ENCODE measurements around the gene ADARB1.
A peak's percentile ranks its signal among the peaks of the same experiment; 100 is the strongest.

The ADARB1 gene

DNA sequence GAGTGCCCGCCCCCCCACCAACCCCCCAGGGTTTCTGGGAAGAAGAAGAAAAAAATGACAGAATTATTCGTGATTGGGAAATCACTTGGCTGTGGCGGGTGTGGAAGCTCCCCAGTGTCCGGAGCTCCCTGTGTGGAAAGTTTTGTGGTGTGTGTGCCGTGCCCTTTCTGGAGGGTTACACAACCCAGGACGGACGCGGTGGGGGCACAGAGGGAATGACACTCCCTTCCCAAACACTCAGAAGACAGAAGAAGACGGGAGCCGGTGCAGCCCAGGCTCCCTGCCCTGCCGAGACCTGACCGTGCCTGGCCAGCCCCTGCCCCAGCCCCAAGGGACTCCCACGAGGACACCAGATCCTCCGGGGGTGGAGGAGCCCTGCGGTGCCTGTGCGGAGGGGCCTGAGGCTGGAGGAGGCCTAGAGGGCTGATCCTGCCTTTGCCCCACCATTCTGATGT, 33.0 kb upstream of the ADARB1 start:
- peak overlapping the region in 9 of 10 experiments; percentile 29 to 64 (median 44); a peak in 15 of 20 replicates for H3K4me3 ChIP-seq
- H3K36me3 ChIP-seq: peaks cover 0 to 11% (median 4%) of the 10 kb centered on the region in 11 experiments; a peak in 5 of 22 replicates
- H3K27ac ChIP-seq: peak overlapping the region in 10 of 11 experiments; percentile 35 to 93 (median 86); a peak in 20 of 22 replicates
- peaks cover 52 to 66% (median 61%) of the 10 kb centered on the region in 10 experiments for H3K4me1 ChIP-seq
- TF ChIP-seq Cebpa-rat (IDR thresholded peaks at IDR 0.05): peak; percentile 48 to 97 (median 91); a peak in 20 of 22 replicates
- peaks cover 27 to 45% (median 37%) of the 10 kb centered on the region in 11 experiments for H3K9me3 ChIP-seq (replicated peaks in 1 of 11)
- H3K9ac ChIP-seq: peak overlapping the region; percentile 53 to 82 (median 73); a peak in 21 of 22 replicates
- H3K27me3 ChIP-seq: peaks cover 0 to 15% (median 5%) of the 10 kb centered on the region in 11 experiments; a peak in 9 of 22 replicates
- H3K4me2 ChIP-seq: peak overlapping the region; percentile 82 to 98 (median 94)
- H4K20me1 ChIP-seq: no peaks in the 10 kb centered on the region

DNA sequence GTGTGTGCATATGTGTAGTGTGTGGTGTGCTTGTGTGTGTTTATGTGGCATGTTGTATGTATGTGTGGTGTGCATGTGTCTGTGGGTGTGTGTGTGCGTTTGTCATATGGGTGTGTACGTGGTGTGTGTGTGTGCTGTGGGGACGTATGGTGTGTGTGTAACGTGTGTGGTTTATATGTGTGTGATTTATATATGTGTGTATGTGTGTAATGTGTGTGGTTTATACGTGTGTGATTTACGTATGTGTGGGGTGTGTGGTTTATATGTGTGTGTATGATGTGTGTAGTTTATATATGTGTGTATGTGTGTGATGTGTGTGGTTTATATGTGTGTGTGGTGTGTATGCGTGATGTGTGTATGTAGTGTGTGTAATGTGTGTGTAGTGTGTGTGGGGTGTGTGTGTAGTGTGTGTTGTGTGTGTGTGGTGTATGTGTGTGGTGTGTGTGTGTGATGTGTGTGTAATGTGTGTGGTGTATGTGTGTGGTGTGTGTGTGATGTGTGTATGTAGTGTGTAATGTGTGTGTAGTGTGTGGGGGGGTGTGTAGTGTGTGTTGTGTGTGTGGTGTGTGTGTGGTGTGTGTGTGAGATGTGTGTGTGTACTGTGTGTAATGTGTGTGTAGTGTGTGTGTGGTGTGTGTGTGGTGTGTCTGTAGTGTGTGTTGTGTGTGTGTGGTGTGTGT, 32.3 kb upstream of the ADARB1 start:
- H3K4me1 ChIP-seq: peaks cover 52 to 66% (median 61%) of the 10 kb centered on the region in 10 experiments
- H3K9me3 ChIP-seq (replicated peaks in 1 of 11): peaks cover 27 to 45% (median 37%) of the 10 kb centered on the region in 11 experiments
- H3K4me3 ChIP-seq: peak overlapping the region in 6 of 10 experiments; percentile 39 to 64 (median 48); a peak in 9 of 20 replicates
- no peak for TF ChIP-seq Cebpa-rat (IDR thresholded peaks at IDR 0.05)
- H3K27ac ChIP-seq: peak overlapping the region in 10 of 11 experiments; percentile 35 to 93 (median 86); a peak in 19 of 22 replicates
- H3K4me2 ChIP-seq: peak overlapping the region; percentile 82 to 98 (median 94)
- H3K27me3 ChIP-seq: peaks cover 0 to 15% (median 5%) of the 10 kb centered on the region in 11 experiments; a peak in 9 of 22 replicates
- H3K9ac ChIP-seq: peak overlapping the region in 10 of 11 experiments; percentile 53 to 82 (median 74); a peak in 20 of 22 replicates
- peaks cover 0 to 4% (median 0%) of the 10 kb centered on the region in 11 experiments; a peak in 2 of 22 replicates for H3K36me3 ChIP-seq
- no peaks in the 10 kb centered on the region for H4K20me1 ChIP-seq

DNA sequence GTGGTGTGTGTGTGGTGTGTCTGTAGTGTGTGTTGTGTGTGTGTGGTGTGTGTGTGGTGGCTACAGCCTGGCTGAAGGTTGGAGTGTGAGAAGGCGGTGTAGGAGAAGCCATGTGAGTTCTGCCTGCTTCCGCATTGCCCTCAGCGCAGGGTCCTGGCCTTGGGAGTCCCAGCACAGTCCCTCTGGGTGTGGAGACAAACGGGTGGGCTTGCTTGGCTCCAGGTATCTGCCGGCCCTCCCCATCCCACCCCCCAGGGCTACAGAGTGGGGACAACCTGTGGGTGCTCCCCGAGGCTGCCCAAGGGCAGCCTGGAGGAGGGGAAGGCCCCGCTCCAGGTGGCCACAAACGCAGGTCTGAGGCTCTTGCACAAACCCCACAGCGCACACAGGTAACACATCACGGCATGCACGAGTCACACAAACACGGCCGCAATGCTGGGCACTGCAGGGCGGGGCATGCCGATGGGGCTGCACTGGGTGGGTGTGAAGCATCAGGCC, 31.7 kb upstream of the ADARB1 start:
- H4K20me1 ChIP-seq: no peaks in the 10 kb centered on the region
- H3K4me2 ChIP-seq: peak overlapping the region; percentile 82 to 98 (median 94); a peak in 21 of 22 replicates
- TF ChIP-seq Cebpa-rat (IDR thresholded peaks at IDR 0.05): no peak
- H3K9ac ChIP-seq: peak overlapping the region in 4 of 11 experiments; percentile 15 to 81 (median 48); a peak in 4 of 22 replicates
- 0 out of 22 replicates have a peak, but pooled peaks cover 0 to 2% (median 0%) of the 10 kb centered on the region in 11 experiments for H3K36me3 ChIP-seq
- peaks cover 0 to 15% (median 5%) of the 10 kb centered on the region in 11 experiments; a peak in 9 of 22 replicates for H3K27me3 ChIP-seq
- no peak overlapping the region for H3K4me3 ChIP-seq
- H3K4me1 ChIP-seq: peaks cover 51 to 66% (median 61%) of the 10 kb centered on the region in 10 experiments
- H3K27ac ChIP-seq: peak overlapping the region in 9 of 11 experiments; percentile 78 to 93 (median 87); a peak in 17 of 22 replicates
- H3K9me3 ChIP-seq (replicated peaks in 1 of 11): peaks cover 28 to 45% (median 37%) of the 10 kb centered on the region in 11 experiments

DNA sequence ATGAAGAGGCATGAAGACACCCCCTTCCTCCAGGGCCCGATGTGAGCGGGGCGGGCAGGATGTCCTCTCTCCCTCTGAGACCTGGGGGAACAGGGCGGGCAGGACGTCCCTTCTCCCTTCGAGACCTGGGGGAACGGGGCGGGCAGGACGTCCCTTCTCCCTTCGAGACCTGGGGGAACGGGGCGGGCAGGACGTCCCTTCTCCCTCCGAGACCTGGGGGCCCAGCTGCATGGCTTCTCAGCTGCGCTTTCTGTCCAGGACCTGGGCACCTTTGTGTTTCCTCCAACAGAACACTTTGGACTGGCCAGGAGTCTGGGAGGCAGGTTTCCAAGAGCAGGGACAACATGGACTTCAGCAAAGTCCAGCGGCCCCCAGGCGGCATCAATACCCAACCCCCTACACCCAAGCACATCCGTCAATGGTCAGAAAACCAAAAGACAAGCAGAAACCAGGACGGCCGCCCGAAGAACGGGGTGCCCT, 30.8 kb upstream of the ADARB1 start:
- Histone ChIP-seq H3K9me3 (replicated peaks in 1 of 11) (peaks cover 29 to 43% (median 37%) of the 10 kb centered on the region in 11 experiments), H3K36me3 (0 out of 22 replicates have a peak, but pooled peaks cover 0 to 2% (median 0%) of the 10 kb centered on the region in 11 experiments), H3K9ac (no peak overlapping the region), H3K4me2 (peak overlapping the region in 10 of 11 experiments; percentile 82 to 98 (median 93); a peak in 21 of 22 replicates), H3K27me3 (peaks cover 0 to 15% (median 5%) of the 10 kb centered on the region in 11 experiments; a peak in 9 of 22 replicates), H4K20me1 (no peaks in the 10 kb centered on the region), H3K4me1 (peaks cover 47 to 66% (median 57%) of the 10 kb centered on the region in 10 experiments), H3K27ac (peak overlapping the region in 2 of 11 experiments; percentile 7 to 15; a peak in 4 of 22 replicates), H3K4me3 (no peak overlapping the region)
- TF ChIP-seq Cebpa-rat (IDR thresholded peaks at IDR 0.05): no peak

DNA sequence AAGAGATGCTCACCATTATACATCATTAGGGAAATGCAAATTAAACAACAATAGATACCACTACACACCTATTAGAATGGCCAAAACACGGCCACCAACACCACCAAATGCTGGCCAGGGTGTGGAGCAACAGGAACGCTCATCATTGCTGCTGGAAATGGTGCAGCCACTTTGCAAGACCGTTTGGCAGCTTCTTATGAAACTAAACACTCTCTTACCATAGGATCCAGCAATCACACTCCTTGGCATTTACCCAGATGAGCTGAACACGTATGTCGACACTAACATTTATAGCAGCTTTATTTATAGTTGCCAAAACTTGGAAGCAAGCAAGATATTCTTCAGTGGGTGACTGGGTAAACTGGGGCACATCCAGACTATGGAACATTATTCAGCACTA, 28.9 kb upstream of the ADARB1 start:
- Histone ChIP-seq H3K4me1 (peaks cover 33 to 49% (median 39%) of the 10 kb centered on the region in 10 experiments), H3K4me3 (no peak overlapping the region), H3K36me3 (0 out of 22 replicates have a peak, but pooled peaks cover 0 to 2% (median 0%) of the 10 kb centered on the region in 11 experiments), H3K4me2 (no peak overlapping the region), H3K27me3 (peaks cover 0 to 15% (median 5%) of the 10 kb centered on the region in 11 experiments; a peak in 9 of 22 replicates), H3K9me3 (replicated peaks in 1 of 11) (peaks cover 29 to 43% (median 37%) of the 10 kb centered on the region in 11 experiments), H3K27ac (no peak overlapping the region), H4K20me1 (no peaks in the 10 kb centered on the region), H3K9ac (no peak overlapping the region)
- no peak for TF ChIP-seq Cebpa-rat (IDR thresholded peaks at IDR 0.05)

DNA sequence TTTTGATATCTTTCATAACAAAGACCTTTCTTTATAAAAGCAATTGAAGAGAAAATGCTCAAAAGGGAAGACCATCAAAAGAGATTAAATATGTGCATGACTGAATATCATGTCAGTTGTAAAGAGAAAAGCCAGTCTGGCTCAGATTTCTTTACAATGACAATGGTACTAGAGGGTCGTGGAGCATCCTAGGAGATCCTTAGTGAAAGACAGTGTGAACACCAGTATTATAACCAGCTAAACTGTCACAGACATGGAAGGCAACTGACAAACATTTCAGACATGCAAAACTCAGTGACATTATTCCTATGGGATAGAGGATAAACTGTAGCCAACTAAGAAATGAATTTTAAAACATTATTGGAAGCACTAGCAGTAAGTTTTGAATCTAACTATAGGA, 27.1 kb upstream of the ADARB1 start:
- 0 out of 22 replicates have a peak, but pooled peaks cover 0 to 2% (median 0%) of the 10 kb centered on the region in 11 experiments for H3K36me3 ChIP-seq
- no peak overlapping the region; a peak in 1 of 20 replicates for H3K4me3 ChIP-seq
- no peaks in the 10 kb centered on the region for H4K20me1 ChIP-seq
- no peak for TF ChIP-seq Cebpa-rat (IDR thresholded peaks at IDR 0.05)
- H3K4me2 ChIP-seq: no peak overlapping the region
- H3K27ac ChIP-seq: no peak overlapping the region
- H3K4me1 ChIP-seq: peaks cover 15 to 31% (median 25%) of the 10 kb centered on the region in 10 experiments
- no peak overlapping the region for H3K9ac ChIP-seq
- peaks cover 29 to 43% (median 37%) of the 10 kb centered on the region in 11 experiments for H3K9me3 ChIP-seq (replicated peaks in 1 of 11)
- peaks cover 0 to 15% (median 5%) of the 10 kb centered on the region in 11 experiments; a peak in 9 of 22 replicates for H3K27me3 ChIP-seq

DNA sequence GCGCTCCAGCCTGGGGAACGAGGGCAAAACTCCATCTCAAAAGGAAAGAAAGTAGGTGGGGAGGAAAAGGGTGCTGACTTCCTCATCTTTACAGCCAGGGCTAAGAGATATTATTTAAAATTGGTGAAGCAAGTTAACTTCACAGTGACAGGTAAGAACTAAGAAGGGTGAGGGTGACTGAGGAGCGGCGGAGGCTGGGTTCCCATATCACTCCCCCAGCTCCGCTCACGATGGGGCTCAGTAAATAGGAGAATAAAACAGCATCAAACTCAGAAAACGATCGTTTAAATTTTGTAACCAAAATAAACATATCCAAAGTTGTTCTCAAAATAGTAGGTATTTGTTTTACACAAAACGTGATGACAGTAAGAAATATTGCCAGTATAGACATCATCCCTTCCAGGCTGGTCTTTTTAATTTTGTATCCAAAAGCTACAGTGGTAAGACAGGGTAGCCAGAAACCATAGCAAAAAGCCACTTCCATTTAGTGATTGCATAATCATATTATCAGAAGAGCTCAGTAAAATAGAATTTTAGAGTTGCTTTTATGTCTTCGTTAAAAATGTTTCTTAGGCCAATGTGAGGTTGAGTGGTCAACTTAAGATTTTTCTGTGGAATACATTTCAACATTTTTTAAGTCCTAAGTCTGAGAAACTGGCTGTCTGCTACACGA, 26.2 kb upstream of the ADARB1 start:
- Histone ChIP-seq H3K9ac (no peak overlapping the region), H3K4me1 (peaks cover 6 to 22% (median 16%) of the 10 kb centered on the region in 10 experiments; a peak in 19 of 20 replicates), H3K36me3 (0 out of 22 replicates have a peak, but pooled peaks cover 0 to 2% (median 0%) of the 10 kb centered on the region in 11 experiments), H3K9me3 (replicated peaks in 1 of 11) (peaks cover 29 to 43% (median 37%) of the 10 kb centered on the region in 11 experiments), H4K20me1 (no peaks in the 10 kb centered on the region), H3K27me3 (peaks cover 0 to 11% (median 1%) of the 10 kb centered on the region in 11 experiments; a peak in 8 of 22 replicates), H3K4me2 (peak overlapping the region in 4 of 11 experiments; percentile 2 to 21 (median 10); a peak in 4 of 22 replicates), H3K4me3 (no peak overlapping the region), H3K27ac (no peak overlapping the region)
- peak in 3 of 11 experiments; percentile 24 to 41 (median 36); a peak in 3 of 22 replicates for TF ChIP-seq Cebpa-rat (IDR thresholded peaks at IDR 0.05)

DNA sequence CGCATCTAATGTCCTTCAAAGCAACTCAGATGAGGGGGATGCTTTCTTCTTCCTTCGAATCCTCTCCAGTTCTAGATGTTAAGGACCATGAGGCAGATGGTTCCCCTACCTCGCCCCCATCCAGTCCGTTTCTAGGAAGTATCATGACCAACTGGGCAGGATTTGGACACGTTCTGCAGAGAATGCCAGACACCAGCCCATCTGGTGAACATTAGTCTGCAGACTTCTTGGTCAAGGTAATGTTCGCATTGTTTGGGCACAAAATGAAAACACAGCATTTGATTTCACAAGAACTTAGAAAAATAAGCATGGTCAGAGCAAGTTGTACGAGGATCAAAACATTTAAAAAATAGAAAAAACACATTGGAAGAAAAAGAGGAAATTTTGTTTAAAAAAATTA, 25.4 kb upstream of the ADARB1 start:
- peaks cover 0 to 14% (median 8%) of the 10 kb centered on the region in 10 experiments; a peak in 13 of 20 replicates for H3K4me1 ChIP-seq
- H3K4me3 ChIP-seq: no peak overlapping the region
- peaks cover 0 to 4% (median 0%) of the 10 kb centered on the region in 11 experiments; a peak in 1 of 22 replicates for H3K27me3 ChIP-seq
- no peak overlapping the region for H3K9ac ChIP-seq
- H3K27ac ChIP-seq: no peak overlapping the region
- 0 out of 22 replicates have a peak, but pooled peaks cover 0 to 2% (median 0%) of the 10 kb centered on the region in 11 experiments for H3K36me3 ChIP-seq
- no peak for TF ChIP-seq Cebpa-rat (IDR thresholded peaks at IDR 0.05)
- no peak overlapping the region for H3K4me2 ChIP-seq
- H3K9me3 ChIP-seq (replicated peaks in 1 of 11): peaks cover 29 to 42% (median 37%) of the 10 kb centered on the region in 11 experiments
- no peaks in the 10 kb centered on the region for H4K20me1 ChIP-seq

Measured in BLaER1 treated with 17β-estradiol and CSF1 and Interleukin-3, amounts not matched to agents 10 nM and 100 nM (cell line).